IPS DF 19.7 (cell line): ENCODE data around the gene UPK1B.
"Not testable (repeated sequence)": the region's sequence is repeated elsewhere in the genome, so short reads cannot be mapped to it uniquely, and the experiment has no call there.

Experiments
- DNase-seq: peaks from one replicate; pipeline ENCODE4 v3.0.0-alpha.2; 2013; ENCODE audit warnings: low read depth, low spot score

Gene UPK1B

DNA sequence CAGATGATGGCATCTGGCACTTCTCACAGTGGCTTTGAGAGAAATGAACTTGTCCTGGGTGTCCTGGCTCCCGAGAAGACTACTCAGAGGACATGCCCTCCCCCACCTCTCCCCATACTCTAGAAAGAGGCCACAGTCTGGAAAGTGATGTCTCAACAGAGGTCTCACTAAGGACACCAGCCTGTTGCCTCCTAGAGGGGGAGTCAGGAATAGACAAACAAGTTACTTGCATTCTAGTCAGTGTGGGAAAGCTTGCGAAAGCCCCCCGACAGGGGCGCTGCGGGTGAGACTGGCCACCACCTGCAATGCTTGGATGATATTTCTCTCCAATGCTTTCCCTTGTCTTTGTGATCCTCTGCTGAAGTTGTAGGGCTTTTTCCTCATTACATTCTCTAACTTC is 50.1 kb downstream of the UPK1B start:
- no peak for DNase-seq

DNA sequence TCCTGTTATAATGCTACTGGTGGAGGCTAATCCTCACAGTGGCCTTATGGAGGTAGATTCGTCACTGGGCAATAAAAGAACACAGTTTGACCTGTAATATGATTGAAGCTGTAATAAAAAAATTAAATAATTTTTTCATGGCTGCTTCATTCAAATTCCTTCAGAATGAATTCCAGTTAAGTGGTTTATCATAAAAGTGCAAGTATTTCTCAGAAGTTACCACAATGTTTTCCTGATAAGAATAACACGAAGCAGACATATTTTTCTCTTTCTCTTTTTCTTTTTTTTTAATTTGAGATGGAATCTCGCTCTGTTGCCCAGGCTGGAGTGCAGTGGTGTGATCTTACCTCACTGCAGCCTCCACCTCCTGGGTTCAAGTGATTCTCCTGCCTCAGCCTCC is 51.7 kb downstream of the UPK1B start:
- no peak for DNase-seq

DNA sequence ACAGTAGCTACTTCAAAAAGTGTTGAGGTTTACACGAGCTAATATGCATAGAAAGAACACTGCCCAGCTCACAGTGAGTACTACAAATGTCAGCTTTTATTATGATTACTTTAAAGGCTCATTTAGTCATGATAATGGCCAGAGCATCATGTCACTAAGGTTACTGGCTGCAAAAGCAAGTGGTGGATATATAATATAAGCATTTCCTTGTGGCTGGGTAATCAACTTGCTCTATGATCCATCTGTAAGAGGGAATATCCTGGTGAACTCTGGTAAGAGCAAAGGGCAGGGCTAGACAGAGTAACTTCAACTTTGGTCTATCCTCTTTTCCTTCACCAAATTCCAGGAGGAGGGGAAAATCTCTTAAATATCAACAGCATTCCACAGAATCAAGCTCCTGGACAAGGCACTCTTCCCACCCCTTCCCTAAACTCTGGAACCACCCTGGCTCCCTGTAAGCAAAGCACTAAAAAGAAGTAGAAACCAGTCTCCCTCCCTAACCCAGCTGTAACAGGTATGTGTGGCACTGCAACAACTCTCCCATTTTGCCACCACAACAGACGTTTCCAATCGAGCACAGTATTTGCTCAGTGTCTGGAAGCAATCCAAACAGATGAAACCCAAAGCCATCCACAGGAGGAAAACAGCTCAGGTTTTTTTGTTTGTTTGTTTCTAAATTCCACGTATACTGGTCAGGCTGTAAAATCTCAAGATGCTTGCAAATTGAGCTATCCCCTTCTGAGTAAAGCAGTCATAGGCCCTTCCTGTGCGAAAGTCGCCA is 53.9 kb downstream of the UPK1B start:
- DNase-seq, result no peak

DNA sequence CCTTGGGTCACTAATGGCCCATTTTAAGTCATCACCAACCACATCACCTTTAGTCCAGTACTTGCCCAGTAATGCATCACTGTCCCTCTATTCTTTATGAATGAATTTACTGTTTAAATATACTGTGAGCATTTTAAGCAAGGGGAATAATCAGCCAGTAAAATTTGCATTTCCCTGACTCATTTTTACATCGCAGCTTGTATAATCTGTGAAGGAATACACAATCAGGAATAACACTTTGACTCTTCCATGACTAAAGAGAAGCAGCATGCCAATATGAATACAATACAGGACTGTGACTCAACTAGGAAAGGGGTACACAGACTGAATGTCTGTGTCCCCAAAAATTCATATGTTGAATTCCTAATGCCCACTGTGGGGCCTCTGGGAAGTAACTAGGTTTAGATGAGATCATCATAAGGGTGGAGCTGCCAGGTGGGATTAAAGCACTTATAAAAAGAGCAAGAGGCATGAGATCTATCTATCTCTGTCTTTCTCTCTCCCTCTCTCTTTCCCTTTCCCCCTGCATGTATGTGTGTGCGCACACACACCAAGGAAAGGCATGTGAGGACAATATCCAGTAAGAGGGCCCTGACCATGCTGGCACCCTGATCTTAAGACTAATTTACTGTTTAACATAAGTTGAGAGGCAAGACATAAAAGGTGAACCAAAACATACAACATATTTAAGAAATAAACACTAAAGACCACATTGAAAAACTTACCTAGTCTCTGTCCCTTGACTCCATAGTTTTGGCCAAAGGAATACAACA is 55.2 kb downstream of the UPK1B start:
- DNase-seq, result no peak

DNA sequence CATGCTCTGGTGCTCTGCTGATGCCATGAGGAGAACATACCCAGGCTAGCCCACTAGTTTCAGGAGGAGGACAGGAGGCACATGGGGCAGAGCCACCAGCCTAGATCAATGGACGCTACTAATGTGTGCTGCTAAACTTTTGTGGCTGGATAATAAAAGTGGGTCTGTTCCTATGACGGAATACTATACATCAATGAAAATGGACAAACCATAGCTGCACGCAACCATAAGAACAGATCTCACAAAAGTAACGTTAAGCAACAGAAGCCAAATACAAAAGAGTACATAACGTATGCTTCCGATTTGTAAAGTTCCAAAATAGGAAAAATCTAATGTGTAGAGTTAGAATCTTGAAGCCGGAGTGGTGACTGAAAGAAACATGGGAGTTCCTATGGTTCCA is 55.8 kb downstream of the UPK1B start:
- no peak for DNase-seq

DNA sequence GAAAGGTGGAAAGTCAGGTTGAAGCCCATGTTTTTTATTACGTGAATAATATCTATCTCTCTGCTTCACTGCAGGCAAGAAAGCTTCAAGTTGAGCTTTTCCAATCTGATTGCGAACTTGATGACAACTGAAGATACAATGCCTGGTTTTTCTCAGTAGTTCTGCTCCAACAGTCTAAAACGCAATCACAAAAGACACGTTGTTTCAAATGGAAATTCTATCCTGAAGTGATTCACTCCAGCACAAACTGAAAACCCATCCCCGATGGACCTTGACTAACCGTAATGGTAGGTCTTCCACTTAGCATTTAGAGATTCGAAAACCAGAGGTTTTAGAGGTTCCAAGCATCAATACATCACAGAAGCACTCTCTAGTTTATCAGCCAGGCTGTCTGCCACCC is 56.7 kb downstream of the UPK1B start:
- DNase-seq, result no peak

DNA sequence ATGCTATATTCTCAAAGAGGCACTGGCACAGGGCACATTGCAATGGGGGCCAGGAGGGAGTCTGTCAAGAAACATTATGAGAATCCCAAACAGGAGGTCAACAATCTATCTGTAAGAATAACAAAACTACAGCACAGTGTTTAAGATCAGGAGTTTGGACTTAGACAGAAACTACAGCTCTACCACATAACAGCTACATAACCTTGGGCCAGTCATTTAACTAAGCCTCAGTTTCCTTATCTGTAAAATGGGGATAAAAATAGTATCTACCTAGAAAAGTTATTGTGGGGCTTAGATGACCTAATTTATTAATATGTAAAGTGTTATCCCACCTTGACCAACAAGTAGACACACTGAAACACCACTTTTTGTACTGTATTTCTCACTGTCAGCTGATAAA is 57.3 kb downstream of the UPK1B start:
- no peak for DNase-seq

DNA sequence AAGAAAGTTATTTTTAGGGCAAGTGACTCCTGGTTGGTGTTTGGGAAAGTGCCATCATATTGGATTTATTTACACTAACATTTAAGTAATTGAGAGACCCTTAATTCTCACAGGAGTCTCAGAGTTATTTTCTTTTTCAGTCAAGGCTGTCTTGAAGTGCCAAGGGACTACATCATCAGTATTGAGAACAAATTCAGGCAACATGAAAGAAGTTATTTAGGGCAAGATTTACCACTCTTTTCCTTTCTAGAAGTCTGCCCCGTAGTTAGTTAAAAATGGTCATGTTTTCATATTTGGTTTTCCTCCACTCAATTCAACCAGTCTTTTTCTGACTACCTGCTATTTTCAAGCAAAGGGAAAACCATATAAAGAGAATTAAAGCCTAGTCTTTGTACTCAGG is 61.2 kb downstream of the UPK1B start:
- DNase-seq, result no peak

DNA sequence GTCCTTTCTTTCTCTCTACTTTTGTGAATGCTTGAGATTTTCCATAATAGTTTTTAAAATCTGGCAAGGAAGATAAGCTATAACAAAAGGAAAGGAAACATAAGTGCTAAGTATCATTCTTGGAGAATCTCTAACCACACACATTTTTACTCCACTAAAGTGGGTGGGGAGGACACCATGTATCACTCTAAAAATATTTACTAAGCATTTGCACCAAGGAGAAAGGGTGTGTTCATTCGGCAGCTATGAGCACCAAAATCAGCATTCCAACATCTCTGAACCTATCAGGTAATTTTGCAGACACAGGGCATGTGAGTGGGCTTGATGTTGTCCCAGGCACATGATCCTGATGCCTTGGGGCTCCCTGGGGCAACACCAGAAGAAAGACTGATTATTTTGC is 61.8 kb downstream of the UPK1B start:
- DNase-seq, result no peak

DNA sequence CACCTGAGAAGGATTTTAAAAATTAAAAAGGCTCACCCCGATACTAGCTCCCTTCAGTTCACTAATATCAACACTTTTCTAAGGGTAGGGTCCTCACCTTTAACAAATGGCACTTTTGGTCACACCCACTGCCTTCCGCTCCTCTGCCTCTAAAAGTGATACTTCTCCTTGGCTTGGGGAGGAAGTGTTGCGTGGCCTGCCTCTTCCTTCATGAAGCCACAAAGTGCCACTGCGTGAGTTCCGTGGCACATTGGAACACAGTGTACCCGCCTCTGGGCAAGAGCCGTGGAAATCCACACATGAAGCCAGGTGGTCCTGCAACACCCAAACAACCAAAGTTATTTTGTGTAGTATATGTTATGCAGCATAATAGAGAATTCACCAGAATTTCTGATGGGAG is 63.4 kb downstream of the UPK1B start:
- DNase-seq, result no peak

DNA sequence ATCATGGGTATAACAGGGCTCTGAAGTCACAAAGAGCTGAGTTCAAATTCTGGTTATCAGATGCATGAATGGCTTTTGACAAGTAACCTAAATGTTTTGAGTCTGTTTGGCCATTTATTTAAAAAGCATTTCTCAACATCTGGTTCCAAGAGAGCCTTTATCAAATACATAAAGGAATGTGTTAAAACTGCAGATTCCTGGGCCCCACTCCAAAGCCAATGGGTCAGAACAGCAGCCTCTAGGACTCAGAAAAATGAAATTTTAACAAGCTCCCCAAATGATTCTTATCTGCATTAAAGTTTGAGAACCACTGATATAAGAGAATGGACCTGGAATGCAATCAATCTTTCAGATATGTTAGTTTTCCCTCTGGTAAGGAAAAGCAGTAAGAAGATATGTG is 63.9 kb downstream of the UPK1B start:
- no peak for DNase-seq

DNA sequence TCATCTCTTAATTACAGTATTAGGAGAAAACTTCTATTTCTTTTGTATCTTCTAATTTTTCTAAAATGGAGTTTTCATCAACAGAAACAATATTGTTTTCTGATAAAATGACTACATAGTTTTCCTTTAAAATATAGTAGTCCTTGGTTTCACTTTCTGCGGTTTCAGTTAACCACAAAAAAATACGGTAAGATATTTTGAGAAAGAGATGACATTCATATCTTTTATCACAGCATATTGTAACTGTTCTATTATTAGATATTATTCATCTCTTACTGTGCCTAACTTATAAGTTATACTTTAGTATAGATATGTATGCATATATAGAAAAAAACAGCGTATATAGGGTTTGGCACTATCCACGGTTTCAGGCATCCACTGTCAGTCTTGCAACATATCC is 65.0 kb downstream of the UPK1B start:
- DNase-seq, result no peak

DNA sequence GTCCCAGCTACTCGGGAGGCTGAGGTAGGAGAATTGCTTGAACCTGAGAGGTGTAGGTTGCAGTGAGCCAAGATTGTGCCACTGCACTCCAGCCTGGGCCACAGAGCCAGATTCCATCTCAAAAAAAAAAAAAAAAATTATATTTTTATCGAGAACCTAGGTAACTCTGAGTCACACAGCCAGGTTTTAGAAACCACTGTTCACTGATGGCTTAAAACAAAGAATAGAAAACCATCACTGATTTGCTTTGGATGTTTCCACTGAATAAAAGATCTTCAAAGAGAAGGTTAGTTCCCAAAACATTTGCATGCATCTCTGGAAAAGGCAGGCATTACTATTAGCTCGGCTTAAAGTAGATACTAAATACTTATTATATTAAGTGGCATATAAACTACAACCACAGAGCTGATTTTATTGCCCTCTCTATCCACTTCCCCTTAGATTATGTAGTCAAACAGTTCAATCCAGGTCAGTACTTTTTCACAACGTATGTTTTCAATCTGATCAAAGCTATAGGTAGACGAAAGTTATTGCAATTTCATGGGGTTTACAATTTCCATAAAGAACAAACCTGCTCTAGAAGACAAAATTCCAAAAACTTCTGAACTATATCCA is 65.9 kb downstream of the UPK1B start:
- no peak for DNase-seq

DNA sequence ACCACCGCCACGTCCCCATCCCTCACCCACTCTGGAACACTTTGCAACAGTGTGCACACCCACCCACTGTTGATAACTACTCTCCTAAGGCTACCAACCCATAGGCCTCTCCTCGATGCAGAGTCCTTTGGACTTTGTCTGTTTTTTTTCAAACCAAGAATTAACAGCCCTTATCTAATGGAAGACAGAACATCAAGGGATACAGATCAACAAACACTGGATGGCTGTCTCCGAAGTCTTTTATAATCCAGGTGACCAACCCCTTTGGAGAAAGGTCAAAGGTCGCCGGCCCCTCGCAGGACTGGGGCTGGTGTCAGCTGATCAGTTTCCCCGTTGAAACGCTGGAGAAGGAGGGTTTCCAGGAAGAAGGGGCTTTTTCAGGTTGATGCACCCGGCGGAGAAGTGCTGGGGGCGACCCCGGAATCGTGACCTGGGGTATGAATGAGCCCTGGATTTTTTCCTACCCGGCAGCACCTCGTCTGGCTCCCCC is 66.7 kb downstream of the UPK1B start:
- no peak for DNase-seq

DNA sequence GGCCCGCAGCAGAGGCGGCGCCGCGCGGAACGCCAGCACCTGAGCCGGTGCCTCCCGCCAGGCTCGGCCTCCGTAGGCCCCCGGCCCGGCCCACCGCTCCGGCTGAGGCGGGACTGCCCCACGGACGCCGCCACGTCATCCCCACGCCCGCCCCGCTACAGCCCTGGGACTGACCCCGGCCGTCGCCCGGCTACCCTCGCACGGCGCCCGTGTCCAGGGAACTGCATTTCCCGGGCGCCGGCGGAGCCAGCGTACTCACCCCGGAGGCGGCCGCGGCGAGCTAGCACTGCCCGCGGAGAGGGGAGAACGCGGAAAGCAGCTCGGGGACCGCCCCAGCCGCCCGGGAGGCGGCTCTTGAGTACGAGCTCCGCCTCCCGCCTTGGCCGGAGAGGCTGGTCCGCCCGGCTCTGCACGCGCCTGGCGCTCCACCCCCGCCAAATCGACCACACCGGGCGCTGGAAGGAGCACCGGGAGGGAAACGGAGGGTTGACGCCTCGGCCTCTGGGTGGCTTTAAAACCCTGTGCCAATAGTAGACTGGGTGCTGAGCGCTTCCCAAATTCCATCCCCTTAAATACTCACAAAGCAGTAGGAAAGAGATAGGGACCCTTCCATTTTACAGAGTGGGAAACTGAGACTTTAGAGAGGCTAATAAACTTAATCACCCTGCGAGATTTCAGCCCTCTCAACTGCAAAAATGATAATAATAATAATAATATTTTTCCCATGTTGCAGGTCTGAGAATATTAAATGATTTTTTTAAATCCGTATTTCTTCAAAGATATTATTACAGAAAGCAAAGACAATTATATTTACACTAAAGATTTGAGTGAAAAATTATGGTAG is 67.4 kb downstream of the UPK1B start, which contains the start of gene B4GALT4:
Gene B4GALT4 (minus strand): TSS at position 288 of the 844 bp plus-strand sequence. CDS start 10,779 bp downstream, outside the sequence.
- peak; percentile 60 for DNase-seq

DNA sequence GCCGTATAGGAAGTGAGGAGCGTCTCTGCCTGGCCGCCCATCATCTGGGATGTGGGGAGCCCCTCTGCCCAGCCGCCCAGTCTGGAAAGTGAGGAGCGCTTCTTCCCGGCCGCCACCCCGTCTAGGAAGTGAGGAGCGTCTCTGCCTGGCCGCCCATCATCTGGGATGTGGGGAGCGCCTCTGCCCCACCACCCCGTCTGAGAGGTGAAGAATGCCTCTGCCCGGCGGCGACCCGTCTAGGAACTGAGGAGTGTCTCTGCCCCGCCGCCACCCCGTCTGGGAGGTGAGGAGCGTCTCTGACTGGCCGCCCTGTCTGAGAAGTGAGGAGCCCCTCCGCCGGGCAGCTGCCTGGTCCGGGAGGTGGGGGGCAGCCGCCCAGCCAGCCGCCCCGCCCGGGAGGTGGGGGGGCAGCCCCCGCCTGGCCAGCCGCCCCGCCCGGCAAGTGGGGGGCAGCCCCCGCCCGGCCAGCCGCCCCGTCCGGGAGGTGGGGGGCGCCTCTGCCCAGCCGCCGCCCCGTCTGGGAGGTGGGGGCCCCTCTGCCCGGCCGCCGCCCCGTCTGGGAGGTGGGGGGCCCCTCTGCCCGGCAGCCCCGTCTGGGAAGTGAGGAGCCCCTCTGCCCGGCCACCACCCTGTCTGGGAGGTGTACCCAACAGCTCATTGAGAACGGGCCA is 69.1 kb downstream of the UPK1B start:
- DNase-seq, result not testable (repeated sequence)

DNA sequence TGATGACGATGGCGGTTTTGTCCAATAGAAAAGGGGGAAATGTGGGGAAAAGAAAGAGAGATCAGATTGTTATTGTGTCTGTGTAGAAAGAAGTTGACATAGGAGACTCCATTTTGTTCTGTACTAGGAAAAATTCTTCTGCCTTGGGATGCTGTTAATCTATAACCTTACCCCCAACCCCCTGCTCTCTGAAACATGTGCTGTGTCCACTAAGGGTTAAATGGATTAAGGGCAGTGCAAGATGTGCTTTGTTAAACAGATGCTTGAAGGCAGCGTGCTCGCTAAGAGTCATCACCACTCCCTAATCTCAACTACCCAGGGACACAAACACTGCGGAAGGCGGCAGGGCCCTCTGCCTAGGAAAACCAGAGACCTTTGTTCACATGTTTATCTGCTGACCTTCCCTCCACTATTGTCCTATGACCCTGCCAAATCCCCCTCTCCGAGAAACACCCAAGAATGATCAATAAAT is 69.7 kb downstream of the UPK1B start:
- DNase-seq, result not testable (repeated sequence)

DNA sequence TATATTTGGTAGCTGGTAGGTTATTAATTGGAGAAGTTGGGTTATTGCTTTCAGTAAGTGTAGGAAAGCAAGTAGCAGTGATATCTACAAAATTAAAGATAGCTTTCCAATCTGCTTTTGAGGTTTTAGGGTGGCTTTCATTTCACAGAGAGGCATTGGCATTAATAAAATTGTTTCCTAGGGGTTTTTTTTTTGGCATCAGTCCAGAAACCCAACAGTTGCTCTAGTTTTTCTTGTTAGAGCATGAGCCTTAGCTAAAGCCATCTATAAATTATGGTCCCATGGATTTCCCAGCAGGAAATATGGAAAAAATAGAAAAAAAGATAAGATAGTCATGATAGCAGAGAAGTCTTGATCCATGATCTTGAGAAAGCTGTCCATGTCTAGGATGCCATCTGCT is 70.3 kb downstream of the UPK1B start:
- no peak for DNase-seq

DNA sequence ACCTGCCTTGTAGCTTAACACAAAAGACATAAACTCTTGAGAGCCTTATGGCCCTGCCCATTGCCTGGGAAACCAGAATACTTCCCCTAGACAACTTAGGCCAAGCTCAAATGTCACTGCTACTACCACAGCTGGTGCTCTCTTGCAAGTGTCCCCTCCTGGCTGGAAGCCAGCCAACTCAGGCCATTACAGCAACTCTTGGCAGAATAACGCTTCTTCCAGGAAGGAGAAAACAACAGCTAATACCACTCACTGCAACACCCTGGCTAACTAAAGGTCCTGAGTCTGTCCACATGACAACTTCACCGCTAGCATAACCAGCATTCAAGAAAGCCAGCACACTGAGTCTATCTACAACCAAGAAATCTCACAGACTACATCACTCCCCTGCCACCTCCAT is 72.4 kb downstream of the UPK1B start:
- no peak for DNase-seq
